ENCODE data around the gene TTC7B. TPM values are rescaled to one million over a fixed set of nuclear protein-coding genes. Genes with fewer than 3 reads are reported as not detected.

TTC7B gene
- total and polyA plus RNA-seq, 10 of the 15 experiments (the other 5 are each of a cell fraction or from before 2014, with no cell fraction given), result under 0.01 to 1.1 (median 0.26) TPM; not detected in 2

GRCh38 chr14:90788031-90788430 lies 28.2 kb downstream of the TTC7B start:
- Histone ChIP-seq H3K9me3 (replicated peaks; ENCODE audit: control insufficient read depth, insufficient read depth, low read length) (no peaks in the 10 kb centered on the region), H3K9ac (ENCODE audit: control insufficient read depth, insufficient read depth, low read length) (no peak overlapping the region), H3K79me2 (ENCODE audit: control insufficient read depth, insufficient read depth, low read length) (no peaks in the 10 kb centered on the region), H3K4me1 (ENCODE audit: control insufficient read depth, insufficient read depth, low read length) (no peaks in the 10 kb centered on the region), H3K4me3 (no peak overlapping the region), H4K20me1 (ENCODE audit: control insufficient read depth, insufficient read depth) (no peaks in the 10 kb centered on the region), H2AFZ (ENCODE audit: control insufficient read depth, low read depth, low read length) (no peak overlapping the region), H3K27me3 (replicated peaks in 1 of 2; ENCODE audit: control insufficient read depth in 2 of 2, insufficient read depth in 2 of 2, low read length in 1 of 2) (no peaks in the 10 kb centered on the region), H3K27ac (ENCODE audit: control insufficient read depth, insufficient read depth) (no peak overlapping the region), H3K36me3 (ENCODE audit: control insufficient read depth in 2 of 2, insufficient read depth in 2 of 2, low read length in 1 of 2) (no peaks in the 10 kb centered on the region), H3K4me2 (ENCODE audit: control insufficient read depth, insufficient read depth) (no peak overlapping the region)
- intact Hi-C loops (cut with micrococcal nuclease; ENCODE audit: unreplicated experiment), result no loop called here
- in situ Hi-C loops (cut with MboI), result no loop called here
- ChIA-PET SMC1A (ENCODE audit: uncharacterized antibody, unreplicated experiment) (no interaction called here), CTCF (interaction anchor here (1.2 kb wide), 1 partner anchor 29 kb away, joined by 5 read pairs; no protein-coding TSS in a partner anchor), RAD21 (ENCODE audit: unreplicated experiment) (no interaction called here), POLR2A (no interaction called here)
- peak; percentile 25; the same call in 2 of the 3 replicates for ATAC-seq
- 26% methylated on average over 7 of the region's 7 CpGs for WGBS (ENCODE audit: insufficient coverage, insufficient replicate concordance, low lambda C conversion rate, missing lambda C conversion rate)
- FAIRE-seq, result peak; percentile 13
- BruUV-seq (replicated peaks), result no TSS peak
- TF ChIP-seq POLR2A (IDR thresholded peaks at IDR 0.05; ENCODE audit: low read depth, low read length), result no peak
- TF ChIP-seq KAT2A (conservative IDR thresholded peaks at IDR 0.05; ENCODE audit: control insufficient read depth, low read depth, low read length), result no peak
- TF ChIP-seq NFXL1 (IDR thresholded peaks at IDR 0.05; ENCODE audit: borderline replicate concordance), result no peak
- no peak for TF ChIP-seq ZSCAN29 (IDR thresholded peaks at IDR 0.05)
- TF ChIP-seq MTA2 (IDR thresholded peaks at IDR 0.05; ENCODE audit: low read depth), result no peak
- TF ChIP-seq IRF3 (IDR thresholded peaks at IDR 0.05), result no peak
- no peak for TF ChIP-seq ZNF274 (IDR thresholded peaks at IDR 0.05; ENCODE audit: insufficient read depth, insufficient read length)
- no peak for TF ChIP-seq BHLHE40 (IDR thresholded peaks at IDR 0.05; ENCODE audit: borderline replicate concordance in 1 of 2, low read depth in 2 of 2, low read length in 1 of 2)
- no peak for TF ChIP-seq IKZF1 (conservative IDR thresholded peaks at IDR 0.05)
- TF ChIP-seq CTCF (IDR thresholded peaks at IDR 0.05 in 2 of 3, conservative IDR thresholded peaks at IDR 0.05 in 1 of 3; ENCODE audit: control insufficient read depth in 2 of 3, extremely low read depth in 1 of 3, insufficient read depth in 1 of 3, low read depth in 3 of 3, low read length in 3 of 3), result no peak
- TF ChIP-seq ATF7 (IDR thresholded peaks at IDR 0.05; ENCODE audit: low read depth), result no peak
- TF ChIP-seq MAX (IDR thresholded peaks at IDR 0.05; ENCODE audit: low read depth, low read length), result no peak
- TF ChIP-seq IRF4 (IDR thresholded peaks at IDR 0.05; ENCODE audit: low read depth, low read length), result no peak
- no peak for TF ChIP-seq EZH2 (IDR thresholded peaks at IDR 0.05; ENCODE audit: borderline replicate concordance, control insufficient read depth, low read depth, low read length)
- no peak for TF ChIP-seq RAD21 (IDR thresholded peaks at IDR 0.05; ENCODE audit: insufficient read depth, low read depth, low read length)
- TF ChIP-seq GATAD2B (conservative IDR thresholded peaks at IDR 0.05; ENCODE audit: low read depth), result no peak
- no peak for DNase-seq (ENCODE audit: low read depth, low spot score)
